Stimulated activated CD4-positive, alpha-beta T cell treated with anti-CD3 and anti-CD28 coated beads, Interleukin-1b, Interleukin-23, amount 100 ng/mL, for 1 hour (primary cell): Measurements from ENCODE around the gene FMOD.

Source experiments
- DNase-seq, 2 donors: peaks; one replicate each; pipeline ENCODE4 v3.0.0-alpha.2; 2020; ENCODE audit warnings: low read depth in 2 of 2

Gene FMOD

GRCh38 chr1:203351037-203351625 lies at the start of gene FMOD:
TSS of gene FMOD (minus strand) at chr1:203351122. CDS start at chr1:203348270, 2,852 bp downstream.
- no peak for DNase-seq

- DNase-seq: no peak
Measured at GRCh38 chr1:203396595-203397194, 45.8 kb upstream of the FMOD start.

- DNase-seq: no peak
Measured at GRCh38 chr1:203395751-203396150, 44.8 kb upstream of the FMOD start.

- no peak for DNase-seq
Measured at GRCh38 chr1:203390298-203390697, 39.4 kb upstream of the FMOD start.

GRCh38 chr1:203388683-203389082 lies 37.8 kb upstream of the FMOD start:
- no peak for DNase-seq

- DNase-seq: no peak
Measured at GRCh38 chr1:203382026-203382425, 31.1 kb upstream of the FMOD start.

- DNase-seq: no peak
Measured at GRCh38 chr1:203381151-203381751, 30.3 kb upstream of the FMOD start.

- no peak for DNase-seq
Measured at GRCh38 chr1:203380420-203381150, 29.7 kb upstream of the FMOD start.

GRCh38 chr1:203379825-203380224 lies 28.9 kb upstream of the FMOD start:
- DNase-seq: no peak

- DNase-seq: no peak
Measured at GRCh38 chr1:203378556-203379245, 27.8 kb upstream of the FMOD start.

GRCh38 chr1:203373991-203374390 lies 23.1 kb upstream of the FMOD start:
- no peak for DNase-seq

- DNase-seq: no peak
Measured at GRCh38 chr1:203373002-203373401, 22.1 kb upstream of the FMOD start.

GRCh38 chr1:203371288-203371687 lies 20.4 kb upstream of the FMOD start:
- no peak for DNase-seq

- DNase-seq: no peak
Measured at GRCh38 chr1:203369666-203370065, 18.7 kb upstream of the FMOD start.

GRCh38 chr1:203368624-203369451 lies 17.9 kb upstream of the FMOD start:
- no peak for DNase-seq

- DNase-seq: no peak
Measured at GRCh38 chr1:203367057-203367456, 16.1 kb upstream of the FMOD start.

- no peak for DNase-seq
Measured at GRCh38 chr1:203366476-203366875, 15.6 kb upstream of the FMOD start.

GRCh38 chr1:203364806-203365205 lies 13.9 kb upstream of the FMOD start:
- no peak for DNase-seq

GRCh38 chr1:203364094-203364801 lies 13.3 kb upstream of the FMOD start:
- DNase-seq: no peak

GRCh38 chr1:203362720-203363025 lies 11.8 kb upstream of the FMOD start:
- DNase-seq: no peak
